Astrocyte of the spinal cord (primary cell): ENCODE data around the gene CFLAR.

Experiments
- DNase-seq: peaks from one replicate; pipeline ENCODE4 v3.0.0; 2011; ENCODE audit warnings: low read depth, low spot score
- H3K4me3 ChIP-seq: 2 replicates; pipeline ENCODE4 v1.5.1; 2011; ENCODE audit warnings: low read depth, mild to moderate bottlenecking, low read length, moderate library complexity
- in situ Hi-C: cut with HindIII; loops from 2 replicates; pipeline ENCODE4 v1.10.0; 2017; ENCODE audit warnings: low sequenced_read_pairs
- TF ChIP-seq, protein P1 (sequence below): IDR thresholded peaks from 2 replicates; pipeline ENCODE4 v1.5.1; 2012; ENCODE audit warnings: low read depth, mild to moderate bottlenecking, low read length, inconsistent platforms

The CFLAR gene

GRCh38 chr2:201154615-201155399, 38.8 kb downstream of the CFLAR start:
- in situ Hi-C loops, result no loop called here
- TF ChIP-seq, protein P1, sequence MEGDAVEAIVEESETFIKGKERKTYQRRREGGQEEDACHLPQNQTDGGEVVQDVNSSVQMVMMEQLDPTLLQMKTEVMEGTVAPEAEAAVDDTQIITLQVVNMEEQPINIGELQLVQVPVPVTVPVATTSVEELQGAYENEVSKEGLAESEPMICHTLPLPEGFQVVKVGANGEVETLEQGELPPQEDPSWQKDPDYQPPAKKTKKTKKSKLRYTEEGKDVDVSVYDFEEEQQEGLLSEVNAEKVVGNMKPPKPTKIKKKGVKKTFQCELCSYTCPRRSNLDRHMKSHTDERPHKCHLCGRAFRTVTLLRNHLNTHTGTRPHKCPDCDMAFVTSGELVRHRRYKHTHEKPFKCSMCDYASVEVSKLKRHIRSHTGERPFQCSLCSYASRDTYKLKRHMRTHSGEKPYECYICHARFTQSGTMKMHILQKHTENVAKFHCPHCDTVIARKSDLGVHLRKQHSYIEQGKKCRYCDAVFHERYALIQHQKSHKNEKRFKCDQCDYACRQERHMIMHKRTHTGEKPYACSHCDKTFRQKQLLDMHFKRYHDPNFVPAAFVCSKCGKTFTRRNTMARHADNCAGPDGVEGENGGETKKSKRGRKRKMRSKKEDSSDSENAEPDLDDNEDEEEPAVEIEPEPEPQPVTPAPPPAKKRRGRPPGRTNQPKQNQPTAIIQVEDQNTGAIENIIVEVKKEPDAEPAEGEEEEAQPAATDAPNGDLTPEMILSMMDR, result no peak
- DNase-seq, result no peak
- H3K4me3 ChIP-seq, result no peak overlapping the region

GRCh38 chr2:201156036-201156435, 40.1 kb downstream of the CFLAR start:
- in situ Hi-C loops, result no loop called here
- TF ChIP-seq, protein P1, result no peak
- no peak for DNase-seq
- H3K4me3 ChIP-seq, result no peak overlapping the region

DNA sequence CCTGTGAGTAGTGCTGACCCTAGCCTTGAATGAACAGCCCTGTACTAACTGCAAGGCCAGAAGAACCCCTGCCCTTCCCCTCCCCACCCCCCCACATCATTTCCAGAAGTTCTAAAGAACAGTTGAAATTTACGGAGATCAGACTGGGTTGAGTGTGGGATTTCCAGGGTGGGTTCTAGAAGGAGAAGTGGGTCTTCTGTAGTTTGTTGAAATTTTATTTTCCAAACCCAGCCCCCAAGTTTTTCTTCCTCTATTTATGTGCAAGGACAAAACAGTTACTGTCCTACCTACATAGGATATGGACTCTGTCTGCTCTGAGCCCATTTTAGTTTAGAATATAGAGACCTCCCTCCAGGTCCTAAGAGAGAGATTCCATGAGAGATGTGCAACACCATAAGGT, 40.7 kb downstream of the CFLAR start:
- no peak overlapping the region for H3K4me3 ChIP-seq
- TF ChIP-seq, protein P1, result no peak
- in situ Hi-C loops, result no loop called here
- no peak for DNase-seq

GRCh38 chr2:201157694-201158093, 41.7 kb downstream of the CFLAR start:
- H3K4me3 ChIP-seq, result no peak overlapping the region
- DNase-seq, result no peak

DNA sequence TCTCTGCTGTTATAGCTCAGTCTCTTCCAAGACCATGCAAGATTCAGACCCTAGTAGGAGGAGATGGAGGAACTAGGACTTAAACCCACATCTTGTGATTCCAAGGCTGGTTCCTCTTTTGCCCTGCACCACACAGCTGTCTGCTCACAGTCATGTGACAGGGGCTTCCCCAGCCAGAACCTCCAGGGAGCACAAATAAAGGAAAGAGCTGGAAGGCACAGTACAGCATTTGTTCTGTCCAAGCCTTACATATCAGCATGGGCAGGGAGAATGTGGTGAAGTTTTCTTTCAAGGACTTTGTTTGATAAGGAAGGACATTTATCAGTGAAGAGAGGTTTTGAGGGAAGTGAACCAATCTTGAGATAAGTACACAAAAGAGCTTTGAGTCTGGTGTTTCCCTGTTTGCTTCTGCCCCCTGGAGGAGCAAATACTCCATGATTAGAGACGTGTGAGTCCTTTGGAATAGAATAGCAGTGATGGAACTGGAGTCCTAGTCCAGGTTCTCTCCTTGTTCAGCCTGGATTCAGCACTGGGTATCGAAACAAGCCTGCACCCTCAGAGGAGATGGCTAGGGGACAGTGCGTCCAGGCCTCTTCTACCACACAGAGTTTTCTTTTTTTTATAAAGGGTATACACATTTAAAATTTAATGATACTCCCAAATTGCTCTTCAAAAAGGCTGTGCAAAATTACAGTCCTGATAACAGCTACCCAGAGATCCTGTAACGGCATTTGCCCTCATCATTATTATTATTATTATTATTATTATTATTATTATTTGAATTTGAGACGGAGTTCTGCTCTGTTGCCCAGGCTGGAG, 42.4 kb downstream of the CFLAR start:
- no peak overlapping the region for H3K4me3 ChIP-seq
- DNase-seq, result peak; percentile 80
- in situ Hi-C loops, result no loop called here
- TF ChIP-seq, protein P1, result peak; percentile 71

More at GRCh38 chr2:201157694-201158093, 41.7 kb downstream of the CFLAR start:
- in situ Hi-C loops, result no loop called here
- TF ChIP-seq, protein P1, result no peak

DNA sequence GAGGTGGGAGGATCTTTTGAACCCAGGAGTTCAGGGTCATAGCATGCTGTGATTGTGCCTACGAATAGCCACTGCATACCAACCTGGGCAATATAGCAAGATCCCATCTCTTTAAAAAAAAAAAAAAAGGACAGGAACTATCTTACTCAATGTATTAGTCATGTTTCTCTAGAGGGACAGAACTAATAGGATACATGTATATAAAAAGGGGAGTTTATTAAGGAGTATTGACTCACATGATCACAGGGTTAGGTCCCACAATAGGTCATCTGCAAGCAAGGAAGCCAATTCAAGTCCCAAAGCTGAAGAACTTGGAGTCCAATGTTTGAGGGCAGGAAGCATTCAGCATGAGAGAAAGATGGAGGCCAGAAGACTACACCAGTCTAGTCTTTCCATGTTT, 48.2 kb downstream of the CFLAR start:
- in situ Hi-C loops, result no loop called here

More for the DNA sequence above, 48.2 kb downstream of the CFLAR start:
- TF ChIP-seq, protein P1, result no peak
- DNase-seq, result no peak
- no peak overlapping the region for H3K4me3 ChIP-seq
